ENCODE data around the gene IGFBP4.

IGFBP4 gene

GRCh38 chr17:40468560-40468959, 25.3 kb downstream of the IGFBP4 start:
- TF ChIP-seq POLR2AphosphoS5 (IDR thresholded peaks at IDR 0.05; ENCODE audit: low read depth, low read length): no peak
- no peak for TF ChIP-seq POLR2A (IDR thresholded peaks at IDR 0.05; ENCODE audit: low read depth, low read length)
- TF ChIP-seq TAF1 (IDR thresholded peaks at IDR 0.05; ENCODE audit: borderline replicate concordance, low read depth, low read length): no peak
- FAIRE-seq: no peak
- no peak for DNase-seq (ENCODE audit: insufficient read length)

DNA sequence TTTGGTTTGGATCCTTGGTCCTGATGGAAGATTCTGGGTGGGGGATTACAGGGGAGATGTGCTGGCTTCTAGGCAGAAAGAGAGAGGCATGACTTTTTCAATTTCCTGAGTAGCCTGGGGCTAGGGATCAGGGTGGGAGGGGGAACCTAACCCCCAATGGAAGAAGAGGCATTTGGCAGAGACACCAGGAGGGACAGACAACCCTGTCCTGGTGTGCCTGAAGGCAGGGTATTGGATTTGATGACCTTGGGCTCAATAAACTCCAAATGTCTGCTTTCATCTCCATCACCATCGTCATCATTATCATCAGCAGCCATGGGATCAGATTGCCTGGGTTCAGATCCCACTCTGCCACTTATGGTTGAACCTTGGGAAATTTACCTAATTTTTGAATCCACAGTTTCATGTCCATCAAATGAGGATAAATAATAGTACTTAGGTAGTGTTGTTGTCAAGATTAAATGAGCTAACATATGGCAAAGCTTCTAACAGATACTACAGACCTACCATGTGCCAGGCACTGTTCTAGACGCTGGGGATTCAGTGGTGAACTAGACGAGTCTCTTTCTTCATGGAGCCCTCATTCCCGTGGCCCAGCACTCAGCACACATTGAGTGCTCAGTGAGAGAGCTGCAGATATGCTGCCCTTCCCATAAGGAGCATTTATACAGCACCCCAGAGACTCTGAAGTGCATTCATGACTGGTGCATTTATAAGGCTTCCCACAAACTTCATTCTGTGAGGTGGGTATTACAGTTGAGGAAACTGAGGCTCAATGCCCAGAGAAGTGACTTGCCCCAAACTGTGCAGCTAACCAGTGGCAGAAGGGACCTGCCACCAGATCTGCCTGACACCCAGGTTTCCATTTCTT, 26.8 kb downstream of the IGFBP4 start:
- FAIRE-seq (no peak), DNase-seq (ENCODE audit: insufficient read length) (no peak)
- no peak for TF ChIP-seq POLR2A (IDR thresholded peaks at IDR 0.05; ENCODE audit: low read depth, low read length)
- TF ChIP-seq POLR2AphosphoS5 (IDR thresholded peaks at IDR 0.05; ENCODE audit: low read depth, low read length): no peak
- no peak for TF ChIP-seq TAF1 (IDR thresholded peaks at IDR 0.05; ENCODE audit: borderline replicate concordance, low read depth, low read length)

- no peak for FAIRE-seq
- TF ChIP-seq POLR2A (IDR thresholded peaks at IDR 0.05; ENCODE audit: low read depth, low read length): no peak
- no peak for TF ChIP-seq POLR2AphosphoS5 (IDR thresholded peaks at IDR 0.05; ENCODE audit: low read depth, low read length)
- TF ChIP-seq TAF1 (IDR thresholded peaks at IDR 0.05; ENCODE audit: borderline replicate concordance, low read depth, low read length): no peak
- no peak for DNase-seq (ENCODE audit: insufficient read length)
These were observed 27.9 kb downstream of the IGFBP4 start for GRCh38 chr17:40470932-40471828.

DNA sequence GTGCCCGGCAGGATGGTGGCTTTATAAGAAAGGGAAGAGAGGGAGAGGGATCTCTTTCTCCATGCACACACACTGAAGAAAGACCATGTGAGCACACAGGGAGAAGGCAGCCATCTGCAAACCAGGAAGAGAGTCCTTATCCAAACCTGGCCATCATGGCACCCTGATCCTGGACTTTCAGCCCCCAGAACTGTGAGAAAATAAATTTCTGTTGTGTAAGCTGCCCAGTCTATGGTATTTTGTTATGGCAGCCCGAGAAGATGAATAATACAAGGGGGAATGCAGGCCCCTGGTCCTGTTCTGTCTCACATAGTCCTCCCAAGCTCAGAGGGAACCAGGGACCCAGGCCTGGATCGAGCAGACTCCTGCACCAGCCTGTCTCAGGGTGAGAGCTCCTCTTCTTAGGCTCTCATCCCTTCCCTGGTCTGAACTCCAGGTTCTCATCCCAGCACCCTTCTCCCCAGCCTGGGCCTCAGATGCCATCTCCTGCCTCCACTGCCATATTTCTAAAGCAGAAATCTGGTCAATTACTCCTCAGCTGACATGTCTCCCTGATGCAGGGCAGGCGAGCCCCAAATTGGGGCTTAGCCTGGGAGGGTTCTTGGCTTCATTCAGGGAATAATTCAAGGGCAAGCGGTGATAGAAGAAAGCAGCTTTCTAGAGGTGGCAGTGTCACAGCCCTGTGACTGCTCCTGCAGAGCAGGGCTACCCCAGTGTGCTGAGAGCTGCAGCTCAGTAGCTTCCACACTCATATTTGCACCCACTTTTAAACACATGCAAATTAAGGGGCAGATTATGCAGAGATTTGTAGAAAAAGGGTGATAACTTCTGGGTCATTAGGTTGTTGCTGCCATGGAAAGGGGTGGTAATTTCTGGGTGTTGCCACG, 28.8 kb downstream of the IGFBP4 start:
- FAIRE-seq (no peak), DNase-seq (ENCODE audit: insufficient read length) (no peak)
- no peak for TF ChIP-seq POLR2A (IDR thresholded peaks at IDR 0.05; ENCODE audit: low read depth, low read length)

DNA sequence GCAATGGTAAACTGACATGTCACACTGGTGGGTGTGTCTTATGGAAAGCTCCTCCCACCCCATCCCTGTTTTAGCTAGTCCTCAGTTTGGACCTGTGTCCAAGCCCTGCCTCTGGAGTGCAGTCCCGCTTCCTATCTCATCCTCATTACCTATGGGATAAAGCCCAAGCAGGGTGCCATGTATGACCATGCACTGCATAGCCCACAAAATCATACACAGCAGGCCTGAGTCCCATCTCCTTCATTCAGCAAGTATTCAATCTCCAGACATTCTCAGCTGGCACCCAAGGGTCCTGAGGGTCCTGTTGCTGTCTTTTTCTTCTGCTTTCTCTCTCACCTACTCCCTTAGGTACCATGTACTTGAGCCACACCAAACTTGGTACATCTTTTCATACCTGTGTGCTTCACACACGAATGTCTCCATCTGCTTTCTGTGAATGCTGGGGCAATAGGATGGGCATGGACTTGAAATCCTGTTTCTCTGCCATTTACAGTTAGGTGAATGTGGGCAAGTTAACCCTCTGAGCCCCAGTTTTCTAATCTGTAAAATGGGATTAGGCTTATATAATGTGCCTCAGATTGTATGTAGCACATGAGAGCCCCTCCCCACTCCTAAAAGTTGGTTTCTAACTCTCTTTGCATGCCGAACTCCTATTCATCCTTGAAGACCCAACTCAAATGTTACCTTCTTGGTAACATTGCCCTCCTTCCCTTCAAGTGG, 29.6 kb downstream of the IGFBP4 start:
- TF ChIP-seq POLR2A (IDR thresholded peaks at IDR 0.05; ENCODE audit: low read depth, low read length): no peak
- no peak for TF ChIP-seq TAF1 (IDR thresholded peaks at IDR 0.05; ENCODE audit: borderline replicate concordance, low read depth, low read length)
- no peak for TF ChIP-seq POLR2AphosphoS5 (IDR thresholded peaks at IDR 0.05; ENCODE audit: low read depth, low read length)
- FAIRE-seq: no peak
- no peak for DNase-seq (ENCODE audit: insufficient read length)

DNA sequence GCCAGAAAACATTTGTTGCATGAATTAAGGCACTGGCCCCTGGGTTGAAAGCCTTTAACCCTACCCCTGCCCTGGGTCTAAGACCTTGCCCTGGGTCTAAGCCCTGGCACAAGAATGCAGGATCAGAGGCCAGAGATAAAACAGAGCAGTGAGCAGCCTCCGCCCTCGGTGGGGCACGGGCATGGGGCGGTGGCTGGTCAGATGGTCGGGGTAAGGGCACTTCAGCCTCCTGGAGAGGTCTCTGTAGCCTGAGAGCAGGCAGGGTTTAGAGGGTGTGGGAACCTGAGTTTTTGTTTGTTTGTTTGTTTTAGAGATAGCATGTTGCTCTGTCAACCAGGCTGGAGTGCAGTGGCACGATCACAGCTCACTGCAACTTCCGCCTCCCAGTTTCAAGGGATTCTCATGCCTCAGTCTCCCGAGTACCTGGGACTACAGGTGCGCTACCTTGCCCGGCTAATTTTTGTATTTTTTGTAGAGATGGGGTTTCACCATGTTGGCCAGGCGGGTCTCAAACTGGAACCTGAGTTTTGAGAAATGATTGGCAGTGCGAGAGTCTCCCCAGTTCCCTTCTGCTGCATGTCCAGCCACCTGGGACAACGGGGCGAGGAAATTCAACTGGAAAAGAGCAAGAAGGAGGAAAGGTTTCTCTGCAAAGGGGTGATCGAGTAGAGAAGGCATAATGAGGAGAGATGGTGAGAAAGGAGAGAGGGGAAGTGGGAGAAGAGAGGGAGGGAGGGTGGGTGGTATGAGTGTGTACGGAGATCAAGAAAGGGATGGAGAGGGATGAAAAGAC, 30.5 kb downstream of the IGFBP4 start:
- no peak for TF ChIP-seq TAF1 (IDR thresholded peaks at IDR 0.05; ENCODE audit: borderline replicate concordance, low read depth, low read length)
- TF ChIP-seq POLR2A (IDR thresholded peaks at IDR 0.05; ENCODE audit: low read depth, low read length): no peak
- TF ChIP-seq POLR2AphosphoS5 (IDR thresholded peaks at IDR 0.05; ENCODE audit: low read depth, low read length): no peak
- no peak for DNase-seq (ENCODE audit: insufficient read length)
- FAIRE-seq: no peak

- FAIRE-seq (no peak), DNase-seq (ENCODE audit: insufficient read length) (no peak)
- TF ChIP-seq POLR2AphosphoS5 (IDR thresholded peaks at IDR 0.05; ENCODE audit: low read depth, low read length): no peak
- no peak for TF ChIP-seq POLR2A (IDR thresholded peaks at IDR 0.05; ENCODE audit: low read depth, low read length)
- no peak for TF ChIP-seq TAF1 (IDR thresholded peaks at IDR 0.05; ENCODE audit: borderline replicate concordance, low read depth, low read length)
These were observed 31.3 kb downstream of the IGFBP4 start for GRCh38 chr17:40474419-40475002.

- FAIRE-seq (no peak), DNase-seq (ENCODE audit: insufficient read length) (no peak)
- TF ChIP-seq POLR2AphosphoS5 (IDR thresholded peaks at IDR 0.05; ENCODE audit: low read depth, low read length) (no peak), TAF1 (IDR thresholded peaks at IDR 0.05; ENCODE audit: borderline replicate concordance, low read depth, low read length) (no peak), POLR2A (IDR thresholded peaks at IDR 0.05; ENCODE audit: low read depth, low read length) (no peak)
These were observed 32.1 kb downstream of the IGFBP4 start for GRCh38 chr17:40475234-40475908.

- FAIRE-seq: no peak
- TF ChIP-seq POLR2A (IDR thresholded peaks at IDR 0.05; ENCODE audit: low read depth, low read length) (no peak), TAF1 (IDR thresholded peaks at IDR 0.05; ENCODE audit: borderline replicate concordance, low read depth, low read length) (no peak), POLR2AphosphoS5 (IDR thresholded peaks at IDR 0.05; ENCODE audit: low read depth, low read length) (no peak)
- no peak for DNase-seq (ENCODE audit: insufficient read length)
These were observed 34.5 kb downstream of the IGFBP4 start for GRCh38 chr17:40477796-40478195.

Measured in GM12892 (cell line).